K562 (cell line): ENCODE data around the gene EFEMP2. TPM values are rescaled to one million over a fixed set of nuclear protein-coding genes. Genes with fewer than 3 reads are reported as not detected.

ENCODE experiments used
- C11orf30 ChIP-seq: fragments of 450-650 bp; IDR thresholded peaks from 2 replicates; pipeline ENCODE4 v1.6.1; 2016; ENCODE audit warnings: low read depth, mild to moderate bottlenecking
- E2F8 ChIP-seq: fragments of 450-650 bp; IDR thresholded peaks from 2 replicates; pipeline ENCODE4 v1.7.1; 2018; ENCODE audit warnings: mild to moderate bottlenecking, low read depth; ENCODE audit not compliant: partially characterized antibody
- ELF2 ChIP-seq: fragments of 250-450 bp; sonication (Bioruptor Pico); IDR thresholded peaks from 2 replicates; pipeline ENCODE4 v1.5.0; 2021; ENCODE audit warnings: mild to moderate bottlenecking
- ELF4 ChIP-seq: fragments of 450-650 bp; formaldehyde crosslinking; IDR thresholded peaks from 2 replicates; pipeline ENCODE4 v1.4.0; 2022; ENCODE audit warnings: missing genetic modification characterization
- FOSL1 ChIP-seq: fragments of 200-800 bp; sonication (Bioruptor generic); conservative IDR thresholded peaks from 2 replicates; pipeline ENCODE4 v1.6.1; 2016; ENCODE audit warnings: missing genetic modification characterization, missing compliant biosample characterization
- ILF3 ChIP-seq: fragments of 450-650 bp; IDR thresholded peaks from 2 replicates; pipeline ENCODE4 v1.6.1; 2018; ENCODE audit warnings: antibody characterized with exemption, mild to moderate bottlenecking, moderate library complexity, borderline replicate concordance
- JUNB ChIP-seq: fragments of 450-650 bp; formaldehyde crosslinking; conservative IDR thresholded peaks from 2 replicates; pipeline ENCODE4 v1.4.0; 2020; ENCODE audit warnings: mild to moderate bottlenecking
- KDM4B ChIP-seq, 2 experiments: fragments of 450-650 bp in 1 of 2; sonication (generic) in 1 of 2; IDR thresholded peaks; 2 replicates each; pipeline ENCODE4 v1.6.1; 2016 to 2017; ENCODE audit warnings: borderline replicate concordance in 2 of 2, antibody characterized with exemption in 1 of 2, low read depth in 1 of 2, mild to moderate bottlenecking in 1 of 2
- PCBP1 ChIP-seq: fragments of 200-400 bp; formaldehyde crosslinking; IDR thresholded peaks from 2 replicates; pipeline ENCODE4 v1.6.1; 2018; ENCODE audit warnings: mild to moderate bottlenecking, low read depth, low read length; ENCODE audit not compliant: poor library complexity, severe bottlenecking
- RB1 ChIP-seq: fragments of 450-650 bp; IDR thresholded peaks from 2 replicates; pipeline ENCODE4 v1.6.1; 2017; ENCODE audit warnings: low read depth, mild to moderate bottlenecking
- SMAD4 ChIP-seq: fragments of 250-450 bp; sonication (Bioruptor Pico); conservative IDR thresholded peaks from 2 replicates; pipeline ENCODE4 v1.8.0; 2021; ENCODE audit warnings: inconsistent platforms, mild to moderate bottlenecking, moderate library complexity
- TEAD4 ChIP-seq, 2 experiments: sonication (generic) in 1 of 2; formaldehyde crosslinking in 1 of 2; IDR thresholded peaks; 2 replicates each; pipeline versions ENCODE4 v1.6.1 to v1.8.0; 2012 to 2022; ENCODE audit warnings: borderline replicate concordance in 1 of 2, inconsistent platforms in 1 of 2, low read length in 1 of 2, mild to moderate bottlenecking in 1 of 2, missing genetic modification reagents in 1 of 2
- TRIM28 ChIP-seq: fragments of 450-650 bp; IDR thresholded peaks from 2 replicates; pipeline ENCODE4 v1.6.1; 2017
- ZBTB7A ChIP-seq: IDR thresholded peaks from 2 replicates; pipeline ENCODE4 v1.6.1; 2011; ENCODE audit warnings: low read depth, mild to moderate bottlenecking, low read length, moderate library complexity, borderline replicate concordance; ENCODE audit not compliant: control insufficient read depth
- ZNF212 ChIP-seq: fragments of 450-650 bp; formaldehyde crosslinking; IDR thresholded peaks from 2 replicates; pipeline ENCODE4 v1.4.0; 2020; ENCODE audit warnings: mild to moderate bottlenecking
- ZNF239 ChIP-seq: fragments of 250-450 bp; sonication (Bioruptor Pico); IDR thresholded peaks from 2 replicates; pipeline ENCODE4 v1.4.0; 2020; ENCODE audit warnings: mild to moderate bottlenecking
- ZNF589 ChIP-seq: fragments of 200-800 bp; sonication (Bioruptor generic); IDR thresholded peaks from 2 replicates; pipeline ENCODE4 v1.6.1; 2016; ENCODE audit warnings: low read depth, missing genetic modification characterization, missing compliant biosample characterization
- polyA plus RNA-seq, 8 experiments: library from polyadenylated mRNA; depleted of rRNA in 4 of 8; stranded (reverse) in 5 of 8; unstranded in 3 of 8; fragments of >200 nt; fragmentation: Nextera tagmentation in 2 of 8; fragmentation: Illumina TruSeq in 1 of 8; extraction: Ambion mirVana in 2 of 8; extraction: Trizol in 1 of 8; gene quantifications; 2 replicates each; pipeline versions ENCODE4 v1.2.1 to v1.2.3, GENCODE V29; 2011 to 2014; ENCODE audit warnings: inconsistent platforms in 1 of 8, missing spikeins in 1 of 8
- total RNA-seq, 7 experiments: library from RNA; depleted of rRNA in 6 of 7; stranded (reverse); fragments of >200 nt in 6 of 7; fragmentation: Illumina TruSeq in 2 of 7; extraction: Trizol in 2 of 7; gene quantifications; 2 replicates each; pipeline versions ENCODE4 v1.2.1 to v1.2.3, GENCODE V29; 2011 to 2021; ENCODE audit warnings: low replicate concordance in 1 of 7
- TF ChIP-seq, protein P1 (sequence below): IDR thresholded peaks from 2 replicates; pipeline ENCODE4 v1.6.1; 2016; ENCODE audit warnings: missing genetic modification characterization, missing compliant biosample characterization
- TF ChIP-seq, protein P2 (sequence below): conservative IDR thresholded peaks from 2 replicates; pipeline ENCODE4 v1.6.1; 2011; ENCODE audit warnings: low read depth, mild to moderate bottlenecking, low read length; ENCODE audit not compliant: control insufficient read depth
- TF ChIP-seq, protein P3 (sequence below): fragments of 250-450 bp; sonication (Bioruptor Pico); IDR thresholded peaks from 2 replicates; pipeline ENCODE4 v1.4.0; 2020; ENCODE audit warnings: mild to moderate bottlenecking, moderate library complexity

Gene EFEMP2
- total and polyA plus RNA-seq, 9 of the 15 experiments (the other 6 are each of a cell fraction or from before 2014, with no cell fraction given) = 0.07 to 2.9 (median 0.69) TPM; not detected in 1

GRCh38 chr11:65919573-65920371, 47.2 kb upstream of the EFEMP2 start (continued):
- TF ChIP-seq ILF3 (no peak), RB1 (no peak), KDM4B (IDR thresholded peaks at IDR 0.05; ENCODE audit: borderline replicate concordance in 2 of 2, low read depth in 1 of 2) (0 out of 4 replicates have a peak, but pooled peaks of 1 of the 2 experiments have one; percentile 2), ZNF212 (CRISPR knock-in tag) (no peak), JUNB (no peak), E2F8 (no peak), PCBP1 (no peak), FOSL1 (tag) (no peak), TRIM28 (no peak), ELF2 (no peak), C11orf30 (no peak), ZNF589 (CRISPR knock-in tag) (0 out of 2 replicates have a peak, but pooled peaks have one; percentile 45), ELF4 (CRISPR knock-in tag) (no peak), ZNF239 (CRISPR knock-in tag) (no peak), SMAD4 (CRISPR knock-in tag) (no peak), TEAD4 (IDR thresholded peaks at IDR 0.05; ENCODE audit: low read length) (no peak), TEAD4 (CRISPR knock-in tag; IDR thresholded peaks at IDR 0.05; ENCODE audit: borderline replicate concordance) (no peak), ZBTB7A (peak; percentile 72; the same call in 1 of the 2 replicates)
- TF ChIP-seq, protein P1, sequence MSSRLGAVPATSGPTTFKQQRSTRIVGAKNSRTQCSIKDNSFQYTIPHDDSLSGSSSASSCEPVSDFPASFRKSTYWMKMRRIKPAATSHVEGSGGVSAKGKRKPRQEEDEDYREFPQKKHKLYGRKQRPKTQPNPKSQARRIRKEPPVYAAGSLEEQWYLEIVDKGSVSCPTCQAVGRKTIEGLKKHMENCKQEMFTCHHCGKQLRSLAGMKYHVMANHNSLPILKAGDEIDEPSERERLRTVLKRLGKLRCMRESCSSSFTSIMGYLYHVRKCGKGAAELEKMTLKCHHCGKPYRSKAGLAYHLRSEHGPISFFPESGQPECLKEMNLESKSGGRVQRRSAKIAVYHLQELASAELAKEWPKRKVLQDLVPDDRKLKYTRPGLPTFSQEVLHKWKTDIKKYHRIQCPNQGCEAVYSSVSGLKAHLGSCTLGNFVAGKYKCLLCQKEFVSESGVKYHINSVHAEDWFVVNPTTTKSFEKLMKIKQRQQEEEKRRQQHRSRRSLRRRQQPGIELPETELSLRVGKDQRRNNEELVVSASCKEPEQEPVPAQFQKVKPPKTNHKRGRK (tag) = no peak
- TF ChIP-seq, protein P2, sequence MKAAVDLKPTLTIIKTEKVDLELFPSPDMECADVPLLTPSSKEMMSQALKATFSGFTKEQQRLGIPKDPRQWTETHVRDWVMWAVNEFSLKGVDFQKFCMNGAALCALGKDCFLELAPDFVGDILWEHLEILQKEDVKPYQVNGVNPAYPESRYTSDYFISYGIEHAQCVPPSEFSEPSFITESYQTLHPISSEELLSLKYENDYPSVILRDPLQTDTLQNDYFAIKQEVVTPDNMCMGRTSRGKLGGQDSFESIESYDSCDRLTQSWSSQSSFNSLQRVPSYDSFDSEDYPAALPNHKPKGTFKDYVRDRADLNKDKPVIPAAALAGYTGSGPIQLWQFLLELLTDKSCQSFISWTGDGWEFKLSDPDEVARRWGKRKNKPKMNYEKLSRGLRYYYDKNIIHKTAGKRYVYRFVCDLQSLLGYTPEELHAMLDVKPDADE = peak; percentile 58; the same call in 1 of the 2 replicates
- TF ChIP-seq, protein P3, sequence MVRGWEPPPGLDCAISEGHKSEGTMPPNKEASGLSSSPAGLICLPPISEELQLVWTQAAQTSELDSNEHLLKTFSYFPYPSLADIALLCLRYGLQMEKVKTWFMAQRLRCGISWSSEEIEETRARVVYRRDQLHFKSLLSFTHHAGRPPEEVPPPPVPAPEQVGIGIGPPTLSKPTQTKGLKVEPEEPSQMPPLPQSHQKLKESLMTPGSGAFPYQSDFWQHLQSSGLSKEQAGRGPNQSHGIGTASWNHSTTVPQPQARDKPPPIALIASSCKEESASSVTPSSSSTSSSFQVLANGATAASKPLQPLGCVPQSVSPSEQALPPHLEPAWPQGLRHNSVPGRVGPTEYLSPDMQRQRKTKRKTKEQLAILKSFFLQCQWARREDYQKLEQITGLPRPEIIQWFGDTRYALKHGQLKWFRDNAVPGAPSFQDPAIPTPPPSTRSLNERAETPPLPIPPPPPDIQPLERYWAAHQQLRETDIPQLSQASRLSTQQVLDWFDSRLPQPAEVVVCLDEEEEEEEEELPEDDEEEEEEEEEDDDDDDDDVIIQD = no peak
